SK-N-SH (cell line): ENCODE results near the gene NCKAP5.

Experiments used
- CTCF ChIP-seq: fragments of 200-600 bp; sonication (generic); IDR thresholded peaks from 2 replicates; pipeline ENCODE4 v1.6.1; 2017; ENCODE audit warnings: antibody characterized with exemption, mild to moderate bottlenecking, moderate library complexity
- RXRA ChIP-seq: IDR thresholded peaks from 2 replicates; pipeline ENCODE4 v1.4.0; 2012; ENCODE audit warnings: low read depth, mild to moderate bottlenecking, borderline replicate concordance
- TAF1 ChIP-seq: IDR thresholded peaks from 2 replicates; pipeline ENCODE4 v1.6.1; 2012; ENCODE audit warnings: low read depth, mild to moderate bottlenecking, low read length, moderate library complexity, borderline replicate concordance

- no peak for TF ChIP-seq CTCF
- TF ChIP-seq RXRA = no peak
- no peak for TF ChIP-seq TAF1
These were observed 75.4 kb downstream of the NCKAP5 start for GRCh38 chr2:133492719-133493380.
